ENCODE data around the gene KCNMA1. TPM values are rescaled to one million over a fixed set of nuclear protein-coding genes. Genes with fewer than 3 reads are reported as not detected.

Gene KCNMA1
- total and polyA plus RNA-seq, 8 donors, result 2.8 to 21.1 (median 4.3) TPM

DNA sequence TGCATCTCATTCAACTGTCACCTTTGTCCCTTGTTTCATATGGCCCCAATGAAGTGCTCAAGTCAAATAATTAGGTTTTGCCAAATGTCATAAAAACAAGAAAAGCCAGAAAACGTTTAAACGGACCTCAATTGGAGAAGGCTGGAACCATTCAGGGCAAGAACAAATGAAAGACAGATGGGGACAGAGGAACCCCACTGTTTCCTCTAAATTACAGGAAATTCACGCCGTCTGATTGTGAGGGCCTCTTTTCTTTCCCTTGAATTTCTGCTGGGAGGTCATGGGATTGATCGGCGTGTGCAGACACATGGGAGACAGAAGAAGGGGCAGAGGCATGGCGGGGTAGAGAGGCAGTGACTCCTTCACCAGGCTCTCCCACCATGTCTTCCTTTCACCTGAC is 656.4 kb downstream of the KCNMA1 start:
- TF ChIP-seq, protein P1, sequence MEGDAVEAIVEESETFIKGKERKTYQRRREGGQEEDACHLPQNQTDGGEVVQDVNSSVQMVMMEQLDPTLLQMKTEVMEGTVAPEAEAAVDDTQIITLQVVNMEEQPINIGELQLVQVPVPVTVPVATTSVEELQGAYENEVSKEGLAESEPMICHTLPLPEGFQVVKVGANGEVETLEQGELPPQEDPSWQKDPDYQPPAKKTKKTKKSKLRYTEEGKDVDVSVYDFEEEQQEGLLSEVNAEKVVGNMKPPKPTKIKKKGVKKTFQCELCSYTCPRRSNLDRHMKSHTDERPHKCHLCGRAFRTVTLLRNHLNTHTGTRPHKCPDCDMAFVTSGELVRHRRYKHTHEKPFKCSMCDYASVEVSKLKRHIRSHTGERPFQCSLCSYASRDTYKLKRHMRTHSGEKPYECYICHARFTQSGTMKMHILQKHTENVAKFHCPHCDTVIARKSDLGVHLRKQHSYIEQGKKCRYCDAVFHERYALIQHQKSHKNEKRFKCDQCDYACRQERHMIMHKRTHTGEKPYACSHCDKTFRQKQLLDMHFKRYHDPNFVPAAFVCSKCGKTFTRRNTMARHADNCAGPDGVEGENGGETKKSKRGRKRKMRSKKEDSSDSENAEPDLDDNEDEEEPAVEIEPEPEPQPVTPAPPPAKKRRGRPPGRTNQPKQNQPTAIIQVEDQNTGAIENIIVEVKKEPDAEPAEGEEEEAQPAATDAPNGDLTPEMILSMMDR (IDR thresholded peaks at IDR 0.05), result no peak
- no peaks in the 10 kb centered on the region for H3K9me3 ChIP-seq
- H3K27ac ChIP-seq, result no peak overlapping the region
- H3K4me3 ChIP-seq, result no peak overlapping the region
- peaks cover 0 to 5% of the 10 kb centered on the region in 2 donors for H3K27me3 ChIP-seq
- peaks cover 0 to 3% of the 10 kb centered on the region in 2 donors for H3K4me1 ChIP-seq
- intact Hi-C loops (cut with DNase I), result no loop called here
- DNase-seq (no peak), ATAC-seq (no peak)
- no peaks in the 10 kb centered on the region for H3K36me3 ChIP-seq

- intact Hi-C loops (cut with DNase I), result no loop called here
Measured at GRCh38 chr10:76977901-76978300, 659.7 kb downstream of the KCNMA1 start.

GRCh38 chr10:76977046-76977445 is 660.6 kb downstream of the KCNMA1 start:
- no peaks in the 10 kb centered on the region for H3K4me1 ChIP-seq
- ATAC-seq (no peak), DNase-seq (no peak)
- H3K36me3 ChIP-seq, result no peaks in the 10 kb centered on the region
- peaks cover 0 to 9% of the 10 kb centered on the region in 2 donors for H3K27me3 ChIP-seq
- no peaks in the 10 kb centered on the region for H3K9me3 ChIP-seq
- TF ChIP-seq, protein P1 (IDR thresholded peaks at IDR 0.05), result no peak
- H3K27ac ChIP-seq, result no peak overlapping the region
- no peak overlapping the region for H3K4me3 ChIP-seq
- intact Hi-C loops (cut with DNase I), result no loop called here

More at GRCh38 chr10:76977901-76978300, 659.7 kb downstream of the KCNMA1 start:
- no peak for ATAC-seq
- DNase-seq, result no peak
- TF ChIP-seq, protein P1 (IDR thresholded peaks at IDR 0.05), result no peak
- no peaks in the 10 kb centered on the region for H3K4me1 ChIP-seq
- no peak overlapping the region for H3K27ac ChIP-seq
- no peak overlapping the region for H3K4me3 ChIP-seq
- H3K9me3 ChIP-seq, result no peaks in the 10 kb centered on the region
- H3K36me3 ChIP-seq, result no peaks in the 10 kb centered on the region
- peaks cover 0 to 9% of the 10 kb centered on the region in 2 donors for H3K27me3 ChIP-seq

DNA sequence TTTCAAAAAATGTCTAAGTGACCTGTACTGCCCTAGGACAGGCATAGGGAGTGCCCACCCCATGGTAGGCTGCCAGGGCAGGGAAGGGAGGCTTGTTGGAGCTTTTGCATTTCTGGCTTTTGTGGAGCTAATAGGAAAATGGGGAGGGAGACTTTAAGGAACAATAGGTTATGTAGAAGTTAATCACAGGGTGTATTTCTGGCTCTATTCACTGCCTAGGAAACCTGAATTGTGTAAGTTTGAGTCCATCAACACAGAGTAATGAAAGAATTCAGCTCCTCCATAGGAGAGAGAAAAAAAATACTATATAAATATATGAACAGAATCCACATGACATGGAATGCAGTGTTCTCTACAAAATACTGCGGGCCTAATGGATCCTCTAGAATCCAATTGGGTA is 661.5 kb downstream of the KCNMA1 start:
- Histone ChIP-seq H3K9me3 (no peaks in the 10 kb centered on the region), H3K4me3 (no peak overlapping the region), H3K36me3 (no peaks in the 10 kb centered on the region), H3K4me1 (no peaks in the 10 kb centered on the region), H3K27ac (no peak overlapping the region), H3K27me3 (peaks cover 0 to 9% of the 10 kb centered on the region in 2 donors)
- TF ChIP-seq, protein P1 (IDR thresholded peaks at IDR 0.05), result no peak
- intact Hi-C loops (cut with DNase I), result no loop called here
- no peak for ATAC-seq
- DNase-seq, result no peak

DNA sequence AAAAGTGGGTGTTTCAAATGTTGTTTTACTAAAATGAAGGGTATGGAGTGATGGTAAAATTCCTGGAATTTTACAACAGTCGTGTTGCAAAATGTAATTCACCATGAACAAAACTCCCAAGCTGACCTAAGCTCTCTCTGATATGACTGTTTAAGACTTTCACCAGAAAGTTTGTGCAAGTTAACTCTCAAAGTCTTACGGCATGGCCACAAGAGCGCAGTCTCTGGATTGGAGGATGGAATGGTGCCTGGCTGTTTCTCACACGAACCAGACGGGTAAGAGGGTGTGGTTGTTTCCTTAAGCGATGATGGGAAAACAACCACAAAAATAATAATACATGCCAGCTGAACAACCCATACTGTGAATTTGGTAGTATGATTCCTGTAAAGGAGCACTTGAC is 662.5 kb downstream of the KCNMA1 start:
- TF ChIP-seq, protein P1 (IDR thresholded peaks at IDR 0.05), result no peak
- H3K27me3 ChIP-seq, result peaks cover 0 to 9% of the 10 kb centered on the region in 2 donors
- ATAC-seq, result no peak
- no peaks in the 10 kb centered on the region for H3K36me3 ChIP-seq
- no peak overlapping the region for H3K27ac ChIP-seq
- intact Hi-C loops (cut with DNase I), result no loop called here
- H3K9me3 ChIP-seq, result no peaks in the 10 kb centered on the region
- DNase-seq, result no peak
- no peaks in the 10 kb centered on the region for H3K4me1 ChIP-seq
- no peak overlapping the region for H3K4me3 ChIP-seq

All from left lung (tissue), 10 donors.